ENCODE results near the gene HES2.

DNA sequence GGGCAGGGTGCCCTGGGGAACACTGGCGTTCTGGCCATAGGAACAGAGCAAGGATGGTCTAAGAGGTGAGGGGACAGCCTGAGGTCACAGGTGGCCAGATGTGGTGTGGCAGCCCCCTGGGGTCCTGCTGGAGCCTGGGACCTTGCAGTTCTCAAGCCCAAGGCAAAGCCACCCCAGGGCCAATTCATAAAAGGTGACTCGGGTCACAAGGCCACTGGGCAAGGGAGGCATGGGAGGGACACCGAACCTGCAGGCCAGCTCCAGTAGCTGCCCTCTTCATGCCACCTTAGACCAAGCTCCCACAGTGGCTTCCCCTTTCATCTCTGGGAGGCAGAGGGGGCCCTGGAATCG is 26.9 kb upstream of the HES2 start:
- TF ChIP-seq, protein P1, sequence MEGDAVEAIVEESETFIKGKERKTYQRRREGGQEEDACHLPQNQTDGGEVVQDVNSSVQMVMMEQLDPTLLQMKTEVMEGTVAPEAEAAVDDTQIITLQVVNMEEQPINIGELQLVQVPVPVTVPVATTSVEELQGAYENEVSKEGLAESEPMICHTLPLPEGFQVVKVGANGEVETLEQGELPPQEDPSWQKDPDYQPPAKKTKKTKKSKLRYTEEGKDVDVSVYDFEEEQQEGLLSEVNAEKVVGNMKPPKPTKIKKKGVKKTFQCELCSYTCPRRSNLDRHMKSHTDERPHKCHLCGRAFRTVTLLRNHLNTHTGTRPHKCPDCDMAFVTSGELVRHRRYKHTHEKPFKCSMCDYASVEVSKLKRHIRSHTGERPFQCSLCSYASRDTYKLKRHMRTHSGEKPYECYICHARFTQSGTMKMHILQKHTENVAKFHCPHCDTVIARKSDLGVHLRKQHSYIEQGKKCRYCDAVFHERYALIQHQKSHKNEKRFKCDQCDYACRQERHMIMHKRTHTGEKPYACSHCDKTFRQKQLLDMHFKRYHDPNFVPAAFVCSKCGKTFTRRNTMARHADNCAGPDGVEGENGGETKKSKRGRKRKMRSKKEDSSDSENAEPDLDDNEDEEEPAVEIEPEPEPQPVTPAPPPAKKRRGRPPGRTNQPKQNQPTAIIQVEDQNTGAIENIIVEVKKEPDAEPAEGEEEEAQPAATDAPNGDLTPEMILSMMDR (IDR thresholded peaks at IDR 0.05; ENCODE audit: low read depth, low read length, missing input control), result no peak
- TF ChIP-seq YY1 (IDR thresholded peaks at IDR 0.05), result no peak
- TF ChIP-seq, protein P2, sequence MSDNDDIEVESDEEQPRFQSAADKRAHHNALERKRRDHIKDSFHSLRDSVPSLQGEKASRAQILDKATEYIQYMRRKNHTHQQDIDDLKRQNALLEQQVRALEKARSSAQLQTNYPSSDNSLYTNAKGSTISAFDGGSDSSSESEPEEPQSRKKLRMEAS (IDR thresholded peaks at IDR 0.05), result no peak
- no peak for TF ChIP-seq GABPA (IDR thresholded peaks at IDR 0.05 in 1 of 2, conservative IDR thresholded peaks at IDR 0.05 in 1 of 2)

All from liver (tissue), 3 donors.